ENCODE data around the gene BACH2. TPM values are rescaled to one million over a fixed set of nuclear protein-coding genes. Genes with fewer than 3 reads are reported as not detected.

BACH2 gene
- polyA plus RNA-seq (2011; rRNA removed) (0.33 and 0.36 TPM in 2 replicates), polyA plus RNA-seq (2017; fragmentation: RNase III; extraction: RNeasy Plus Mini Kit Qiagen cat#74134 plus additional on column Dnase treatment) (0.01 to 0.13 TPM (median 0.10 TPM) in 3 replicates), polyA minus RNA-seq (2011; rRNA and poly(A)+ RNA removed) (0.04 and 0.24 TPM in 2 replicates)
- 0.03 and 0.18 TPM in 2 replicates for polyA plus RNA-seq (2012; cell fraction: cytosol; rRNA removed)
- polyA plus RNA-seq (2012; cell fraction: nucleus; rRNA removed): 0.10 and 0.11 TPM in 2 replicates

DNA sequence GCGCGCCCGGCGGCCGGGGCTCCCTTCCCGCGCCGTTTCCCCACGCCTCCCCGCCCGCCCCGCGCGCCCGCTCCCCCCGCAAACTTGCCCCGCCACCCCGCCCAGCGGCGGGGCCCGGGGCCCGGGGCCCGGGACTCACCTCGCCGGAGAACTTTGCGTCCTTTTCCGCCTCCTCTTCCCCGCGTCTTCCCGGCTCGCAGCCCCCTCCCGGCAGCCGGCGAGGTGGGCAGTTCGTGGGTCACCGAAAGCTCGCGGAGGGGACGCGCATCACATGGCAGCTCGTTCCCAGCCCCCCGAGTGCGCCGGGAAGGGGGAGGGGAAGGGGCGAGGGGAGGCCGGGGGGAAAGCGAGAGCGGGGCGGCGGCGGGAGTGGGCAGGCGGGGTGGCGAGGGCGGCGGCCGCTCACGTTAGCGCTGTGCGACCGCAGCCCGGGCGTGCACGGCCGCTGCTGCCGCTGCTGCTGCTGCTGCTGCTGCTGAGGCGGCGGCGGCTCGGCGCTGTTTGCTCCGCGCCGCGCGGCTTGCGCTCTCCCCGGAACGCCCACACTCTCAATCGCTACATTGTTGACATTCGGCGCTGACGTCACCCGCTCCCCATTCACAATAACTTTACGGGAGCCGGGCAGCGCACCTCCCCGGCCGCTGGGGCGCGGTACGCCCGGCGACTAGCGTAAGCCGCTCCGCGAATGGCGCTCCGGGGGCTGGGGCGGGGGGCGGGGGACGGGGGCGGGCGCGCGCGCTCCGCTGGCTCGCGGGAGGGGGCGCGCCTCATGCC lies at the start of gene BACH2:
BACH2 (minus strand) TSS at position 503 of the 774 bp plus-strand sequence. CDS start 287,999 bp downstream, outside the sequence.
- peaks cover 6% of the 10 kb centered on the region; the same call in 1 of the 3 replicates for H3K4me1 ChIP-seq
- DNase-seq (ENCODE audit: low read depth in 1 of 2, low spot score in 1 of 2): peak; percentile 52 to 67
- peak within 1 kb of the TSS; percentile 40 to 76; a peak in 4 of 6 replicates for H3K27ac ChIP-seq
- ChIA-PET POLR2A (interaction anchor here (0.9 kb wide), 1 partner anchor 78 kb away, joined by 3 read pairs; no protein-coding TSS in a partner anchor), CTCF (interaction anchor here (1.0 to 1.5 kb wide), 3 partner anchors 10 to 97 kb away, joined by 3 to 4 read pairs (median 3); no protein-coding TSS in a partner anchor)
- ATAC-seq: peak; percentile 76 to 82
- TF ChIP-seq HEYL (CRISPR knock-in tag; IDR thresholded peaks at IDR 0.05) (no peak), MAX (IDR thresholded peaks at IDR 0.05) (no peak), POLR2A (IDR thresholded peaks at IDR 0.05; ENCODE audit: low read length) (no peak), HOXB5 (CRISPR knock-in tag; IDR thresholded peaks at IDR 0.05) (no peak), FOSB (CRISPR knock-in tag; IDR thresholded peaks at IDR 0.05) (no peak), JUNB (IDR thresholded peaks at IDR 0.05) (no peak), KDM5A (IDR thresholded peaks at IDR 0.05) (no peak), RAD21 (conservative IDR thresholded peaks at IDR 0.05 in 1 of 2, IDR thresholded peaks at IDR 0.05 in 1 of 2) (no peak), PHF8 (IDR thresholded peaks at IDR 0.05; ENCODE audit: borderline replicate concordance, low read depth) (no peak), SREBF2 (IDR thresholded peaks at IDR 0.05) (no peak), POLR2AphosphoS2 (conservative IDR thresholded peaks at IDR 0.05; ENCODE audit: low read length) (no peak), MAFK (IDR thresholded peaks at IDR 0.05; ENCODE audit: partially characterized antibody) (no peak), HOXB13 (CRISPR knock-in tag; IDR thresholded peaks at IDR 0.05; ENCODE audit: low read depth) (no peak), RFX5 (IDR thresholded peaks at IDR 0.05) (no peak), ZNF302 (CRISPR knock-in tag; IDR thresholded peaks at IDR 0.05) (no peak), CHD2 (IDR thresholded peaks at IDR 0.05; ENCODE audit: low read length, partially characterized antibody) (no peak), NPAS2 (CRISPR knock-in tag; IDR thresholded peaks at IDR 0.05; ENCODE audit: borderline replicate concordance) (no peak)
- TF ChIP-seq, protein P1, sequence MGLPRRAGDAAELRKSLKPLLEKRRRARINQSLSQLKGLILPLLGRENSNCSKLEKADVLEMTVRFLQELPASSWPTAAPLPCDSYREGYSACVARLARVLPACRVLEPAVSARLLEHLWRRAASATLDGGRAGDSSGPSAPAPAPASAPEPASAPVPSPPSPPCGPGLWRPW (IDR thresholded peaks at IDR 0.05): no peak
- TF ChIP-seq, protein P2, sequence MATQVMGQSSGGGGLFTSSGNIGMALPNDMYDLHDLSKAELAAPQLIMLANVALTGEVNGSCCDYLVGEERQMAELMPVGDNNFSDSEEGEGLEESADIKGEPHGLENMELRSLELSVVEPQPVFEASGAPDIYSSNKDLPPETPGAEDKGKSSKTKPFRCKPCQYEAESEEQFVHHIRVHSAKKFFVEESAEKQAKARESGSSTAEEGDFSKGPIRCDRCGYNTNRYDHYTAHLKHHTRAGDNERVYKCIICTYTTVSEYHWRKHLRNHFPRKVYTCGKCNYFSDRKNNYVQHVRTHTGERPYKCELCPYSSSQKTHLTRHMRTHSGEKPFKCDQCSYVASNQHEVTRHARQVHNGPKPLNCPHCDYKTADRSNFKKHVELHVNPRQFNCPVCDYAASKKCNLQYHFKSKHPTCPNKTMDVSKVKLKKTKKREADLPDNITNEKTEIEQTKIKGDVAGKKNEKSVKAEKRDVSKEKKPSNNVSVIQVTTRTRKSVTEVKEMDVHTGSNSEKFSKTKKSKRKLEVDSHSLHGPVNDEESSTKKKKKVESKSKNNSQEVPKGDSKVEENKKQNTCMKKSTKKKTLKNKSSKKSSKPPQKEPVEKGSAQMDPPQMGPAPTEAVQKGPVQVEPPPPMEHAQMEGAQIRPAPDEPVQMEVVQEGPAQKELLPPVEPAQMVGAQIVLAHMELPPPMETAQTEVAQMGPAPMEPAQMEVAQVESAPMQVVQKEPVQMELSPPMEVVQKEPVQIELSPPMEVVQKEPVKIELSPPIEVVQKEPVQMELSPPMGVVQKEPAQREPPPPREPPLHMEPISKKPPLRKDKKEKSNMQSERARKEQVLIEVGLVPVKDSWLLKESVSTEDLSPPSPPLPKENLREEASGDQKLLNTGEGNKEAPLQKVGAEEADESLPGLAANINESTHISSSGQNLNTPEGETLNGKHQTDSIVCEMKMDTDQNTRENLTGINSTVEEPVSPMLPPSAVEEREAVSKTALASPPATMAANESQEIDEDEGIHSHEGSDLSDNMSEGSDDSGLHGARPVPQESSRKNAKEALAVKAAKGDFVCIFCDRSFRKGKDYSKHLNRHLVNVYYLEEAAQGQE (IDR thresholded peaks at IDR 0.05): no peak
- no peaks in the 10 kb centered on the region for H3K9me3 ChIP-seq
- 1% methylated on average over 14 of the region's 112 CpGs for WGBS (ENCODE audit: missing lambda C conversion rate)
- FAIRE-seq: no peak
- H3K4me3 ChIP-seq: peak within 1 kb of the TSS; percentile 69
- H3K4me2 ChIP-seq: peak within 1 kb of the TSS; percentile 99

DNA sequence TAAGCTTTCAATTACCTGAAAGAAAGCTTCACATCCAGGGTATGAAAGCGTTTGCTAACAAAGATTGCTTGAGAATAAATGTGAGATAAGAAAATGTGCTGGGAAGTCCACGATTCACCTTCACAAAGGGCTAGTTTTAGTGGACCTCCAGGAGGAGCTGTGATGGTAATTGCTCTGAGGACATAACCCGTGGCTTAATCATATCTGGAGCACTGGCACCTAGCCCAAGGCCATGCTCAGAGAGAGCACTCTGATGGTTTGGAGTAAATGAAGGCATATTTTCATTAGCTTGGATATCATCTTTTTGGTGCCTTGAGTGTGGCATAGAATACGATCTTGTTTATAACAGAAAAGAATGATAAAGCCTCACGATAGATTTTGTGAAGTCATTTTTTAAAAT lies 46.9 kb upstream of the BACH2 start:
- no peak overlapping the region for H3K4me3 ChIP-seq
- WGBS (ENCODE audit: missing lambda C conversion rate): 24% methylated on average over 5 of the region's 5 CpGs
- H3K27ac ChIP-seq: no peak overlapping the region
- H3K4me2 ChIP-seq: no peak overlapping the region
- no peaks in the 10 kb centered on the region for H3K9me3 ChIP-seq
- DNase-seq (ENCODE audit: low read depth in 1 of 2, low spot score in 1 of 2) (peak in 1 of 2 experiments; percentile 11), ATAC-seq (no peak), FAIRE-seq (no peak)
- H3K4me1 ChIP-seq: no peaks in the 10 kb centered on the region
- ChIA-PET CTCF (interaction anchor here (1.4 to 1.6 kb wide), 2 partner anchors 49 to 54 kb away, joined by 3 to 4 read pairs; no protein-coding TSS in a partner anchor), POLR2A (no interaction called here)
- TF ChIP-seq RCOR1 (IDR thresholded peaks at IDR 0.05; ENCODE audit: low read depth, low read length): no peak
- TF ChIP-seq MAX (IDR thresholded peaks at IDR 0.05): no peak
- TF ChIP-seq HOXB13 (CRISPR knock-in tag; IDR thresholded peaks at IDR 0.05; ENCODE audit: low read depth): no peak
- no peak for TF ChIP-seq CTCF (IDR thresholded peaks at IDR 0.05)
- TF ChIP-seq ATOH8 (CRISPR knock-in tag; IDR thresholded peaks at IDR 0.05; ENCODE audit: low read depth): no peak
- TF ChIP-seq CBX2 (IDR thresholded peaks at IDR 0.05; ENCODE audit: borderline replicate concordance, low read depth): no peak
- no peak for TF ChIP-seq SREBF2 (IDR thresholded peaks at IDR 0.05)
- TF ChIP-seq EHF (CRISPR knock-in tag; IDR thresholded peaks at IDR 0.05): no peak
- no peak for TF ChIP-seq BCL3 (IDR thresholded peaks at IDR 0.05)
- TF ChIP-seq NR3C1 (IDR thresholded peaks at IDR 0.05): no peak
- TF ChIP-seq JUNB (IDR thresholded peaks at IDR 0.05): no peak
- no peak for TF ChIP-seq TFCP2L1 (CRISPR knock-in tag; IDR thresholded peaks at IDR 0.05)
- no peak for TF ChIP-seq CHD2 (IDR thresholded peaks at IDR 0.05; ENCODE audit: low read length, partially characterized antibody)
